ENCODE results near the gene CLSTN2. TPM values are rescaled to one million over a fixed set of nuclear protein-coding genes. Genes with fewer than 3 reads are reported as not detected.

Gene CLSTN2
- total and polyA plus RNA-seq, 5 donors from 2014 or later = not detected

DNA sequence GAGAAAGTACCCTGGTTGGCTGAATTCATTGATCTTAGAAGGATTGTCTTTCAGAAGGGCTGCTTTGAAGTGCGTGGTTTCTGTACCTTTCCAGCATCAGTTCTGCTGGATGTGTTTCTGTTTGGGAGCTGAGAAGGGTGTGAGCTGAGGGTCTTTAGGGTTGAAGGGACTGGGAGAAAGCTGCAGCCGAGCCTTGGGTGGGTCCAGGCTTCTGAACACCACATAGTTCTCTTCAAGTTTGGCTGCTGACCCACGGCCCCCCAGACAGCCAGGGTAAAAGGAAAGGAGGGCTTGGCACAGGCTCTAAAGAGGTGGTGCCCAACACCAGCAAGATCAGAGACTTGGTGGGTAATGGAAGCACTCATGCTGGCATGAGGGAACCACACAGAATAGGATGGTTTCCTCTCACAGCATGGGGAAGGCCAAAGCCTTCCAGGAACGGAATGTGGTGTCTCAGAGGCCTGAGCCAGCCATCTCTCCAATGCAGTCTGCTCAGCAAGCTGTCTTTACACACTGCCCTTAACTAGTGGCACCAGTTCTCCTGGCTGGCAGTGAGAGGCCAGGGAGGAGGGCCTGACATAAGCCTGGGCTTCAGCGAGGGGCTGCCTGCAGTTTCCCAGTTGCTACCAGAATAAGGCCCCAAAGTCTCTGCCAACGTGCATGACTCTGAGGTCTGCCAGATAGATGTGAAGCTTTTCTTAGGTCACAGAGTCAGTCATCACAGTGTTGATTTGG, 503.9 kb downstream of the CLSTN2 start:
- Histone ChIP-seq H3K36me3 (ENCODE audit: control insufficient read depth, insufficient read depth, low read length) (no peaks in the 10 kb centered on the region), H3K9me3 (ENCODE audit: control insufficient read depth in 2 of 2, low read length in 2 of 2) (no peaks in the 10 kb centered on the region), H3K27ac (ENCODE audit: insufficient read depth, low read length, poor library complexity, severe bottlenecking) (no peak overlapping the region), H3K27me3 (ENCODE audit: control insufficient read depth, insufficient read depth, low read length) (no peaks in the 10 kb centered on the region), H3K4me1 (ENCODE audit: control insufficient read depth, insufficient read depth, low read length, poor library complexity, severe bottlenecking) (no peaks in the 10 kb centered on the region), H3K4me3 (ENCODE audit: low read depth, low read length) (no peak overlapping the region)
- Mint-ChIP-seq H3K4me1 (no peaks in the 10 kb centered on the region), H3K9me3 (peaks cover 0 to 2% (median 0%) of the 10 kb centered on the region in 7 donors), H3K27me3 (no peaks in the 10 kb centered on the region), H3K4me3 (no peak overlapping the region), H3K36me3 (no peaks in the 10 kb centered on the region), H3K27ac (no peak overlapping the region)
- no peak for ATAC-seq (ENCODE audit: low read depth in 2 of 2)
- no peak for DNase-seq

DNA sequence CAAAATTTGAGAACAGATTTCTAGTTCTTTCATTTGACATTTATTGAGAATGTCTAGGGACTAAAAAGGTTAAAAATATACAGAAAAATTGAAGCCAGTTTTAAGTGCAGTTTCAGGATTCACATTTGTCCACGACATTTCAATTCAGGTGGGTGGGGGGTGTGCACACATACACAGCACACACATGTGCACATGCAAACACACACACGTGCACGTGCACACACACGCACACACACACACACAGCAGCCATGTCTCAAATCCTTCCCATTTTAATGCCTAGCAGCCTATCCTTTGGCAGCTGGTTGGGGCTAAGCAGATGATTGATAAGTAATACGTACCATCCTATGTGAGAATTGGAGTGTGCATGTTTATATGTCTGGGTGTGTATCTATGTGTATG, 504.5 kb downstream of the CLSTN2 start:
- no peaks in the 10 kb centered on the region for H3K27me3 Mint-ChIP-seq
- H3K36me3 Mint-ChIP-seq = no peaks in the 10 kb centered on the region
- H3K4me3 ChIP-seq (ENCODE audit: low read depth, low read length) = no peak overlapping the region
- H3K27me3 ChIP-seq (ENCODE audit: control insufficient read depth, insufficient read depth, low read length) = no peaks in the 10 kb centered on the region
- DNase-seq = no peak
- no peaks in the 10 kb centered on the region for H3K4me1 ChIP-seq (ENCODE audit: control insufficient read depth, insufficient read depth, low read length, poor library complexity, severe bottlenecking)
- H3K4me3 Mint-ChIP-seq = no peak overlapping the region
- no peaks in the 10 kb centered on the region for H3K36me3 ChIP-seq (ENCODE audit: control insufficient read depth, insufficient read depth, low read length)
- no peak overlapping the region for H3K27ac Mint-ChIP-seq
- H3K9me3 Mint-ChIP-seq = peaks cover 0 to 2% (median 0%) of the 10 kb centered on the region in 7 donors
- no peaks in the 10 kb centered on the region for H3K9me3 ChIP-seq (ENCODE audit: control insufficient read depth in 2 of 2, low read length in 2 of 2)
- H3K4me1 Mint-ChIP-seq = no peaks in the 10 kb centered on the region
- ATAC-seq (ENCODE audit: low read depth in 2 of 2) = no peak
- H3K27ac ChIP-seq (ENCODE audit: insufficient read depth, low read length, poor library complexity, severe bottlenecking) = no peak overlapping the region

DNA sequence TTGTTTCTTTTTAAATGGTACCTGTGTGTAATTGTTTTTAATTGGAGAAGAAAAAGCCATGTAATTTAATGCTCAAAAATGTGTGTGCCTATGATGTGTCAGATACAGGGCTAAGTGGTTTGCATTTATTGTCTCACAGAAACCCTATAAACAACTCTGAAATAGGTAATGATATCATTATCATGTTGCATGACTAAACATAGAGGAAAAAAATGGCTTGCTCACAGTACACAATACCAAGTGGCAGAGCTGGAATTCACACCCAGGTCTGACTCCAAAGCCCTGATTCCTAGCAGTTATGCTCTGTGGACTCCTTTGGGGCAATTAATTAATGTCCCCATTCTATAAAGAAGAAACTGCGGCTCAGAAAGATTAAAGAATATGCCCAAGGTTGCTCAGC, 505.5 kb downstream of the CLSTN2 start:
- no peaks in the 10 kb centered on the region for H3K36me3 ChIP-seq (ENCODE audit: control insufficient read depth, insufficient read depth, low read length)
- Mint-ChIP-seq H3K27ac (no peak overlapping the region), H3K36me3 (no peaks in the 10 kb centered on the region), H3K4me1 (no peaks in the 10 kb centered on the region), H3K4me3 (no peak overlapping the region), H3K27me3 (no peaks in the 10 kb centered on the region), H3K9me3 (peaks cover 0 to 2% (median 0%) of the 10 kb centered on the region in 7 donors)
- H3K4me1 ChIP-seq (ENCODE audit: control insufficient read depth, insufficient read depth, low read length, poor library complexity, severe bottlenecking) = no peaks in the 10 kb centered on the region
- no peak overlapping the region for H3K4me3 ChIP-seq (ENCODE audit: low read depth, low read length)
- no peak overlapping the region for H3K27ac ChIP-seq (ENCODE audit: insufficient read depth, low read length, poor library complexity, severe bottlenecking)
- no peaks in the 10 kb centered on the region for H3K9me3 ChIP-seq (ENCODE audit: control insufficient read depth in 2 of 2, low read length in 2 of 2)
- no peak for ATAC-seq (ENCODE audit: low read depth in 2 of 2)
- DNase-seq = no peak
- no peaks in the 10 kb centered on the region for H3K27me3 ChIP-seq (ENCODE audit: control insufficient read depth, insufficient read depth, low read length)

DNA sequence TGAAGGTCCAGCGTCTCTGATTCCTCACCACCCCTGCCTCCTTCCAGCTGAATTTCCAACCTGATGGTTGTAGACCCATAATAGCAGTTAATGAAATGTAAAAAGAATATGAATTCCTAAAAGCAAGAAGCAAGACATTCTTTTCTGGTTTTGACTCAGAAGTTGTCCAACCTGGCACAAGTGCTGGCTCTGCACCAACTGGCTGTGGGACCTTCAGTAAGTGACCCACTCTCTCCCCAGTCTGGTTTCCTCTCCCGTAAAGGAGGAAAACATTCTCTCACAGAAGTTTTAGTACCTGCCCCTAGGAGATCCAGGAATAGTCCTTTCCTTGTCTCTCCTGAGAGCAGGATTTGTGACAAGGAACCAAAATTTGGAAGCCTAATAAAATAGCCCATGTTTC, 506.0 kb downstream of the CLSTN2 start:
- Mint-ChIP-seq H3K36me3 (no peaks in the 10 kb centered on the region), H3K4me1 (no peaks in the 10 kb centered on the region), H3K9me3 (peaks cover 0 to 2% (median 0%) of the 10 kb centered on the region in 7 donors), H3K27ac (no peak overlapping the region), H3K27me3 (no peaks in the 10 kb centered on the region), H3K4me3 (no peak overlapping the region)
- no peaks in the 10 kb centered on the region for H3K36me3 ChIP-seq (ENCODE audit: control insufficient read depth, insufficient read depth, low read length)
- no peaks in the 10 kb centered on the region for H3K9me3 ChIP-seq (ENCODE audit: control insufficient read depth in 2 of 2, low read length in 2 of 2)
- DNase-seq (no peak), ATAC-seq (ENCODE audit: low read depth in 2 of 2) (no peak)
- H3K4me1 ChIP-seq (ENCODE audit: control insufficient read depth, insufficient read depth, low read length, poor library complexity, severe bottlenecking) = no peaks in the 10 kb centered on the region
- no peaks in the 10 kb centered on the region for H3K27me3 ChIP-seq (ENCODE audit: control insufficient read depth, insufficient read depth, low read length)
- H3K27ac ChIP-seq (ENCODE audit: insufficient read depth, low read length, poor library complexity, severe bottlenecking) = no peak overlapping the region
- H3K4me3 ChIP-seq (ENCODE audit: low read depth, low read length) = no peak overlapping the region

DNA sequence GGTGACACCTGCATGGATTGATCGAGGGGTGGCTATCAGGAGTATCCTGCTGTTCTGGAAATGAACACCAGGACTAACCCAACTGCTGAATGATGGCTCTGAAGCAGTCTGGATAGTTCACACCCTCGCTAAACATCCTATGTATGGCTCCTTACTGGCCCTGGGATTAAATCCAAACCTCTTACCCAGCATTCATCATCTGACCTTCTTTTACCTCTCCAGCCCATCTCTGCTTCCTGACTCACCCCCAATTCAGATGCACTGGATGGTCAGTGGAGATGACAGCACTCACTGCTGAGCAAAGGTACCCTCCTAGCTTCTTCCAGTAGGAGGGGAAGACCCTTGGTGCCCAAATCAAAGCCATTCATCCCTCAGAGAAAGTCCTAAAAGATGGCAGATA, 507.6 kb downstream of the CLSTN2 start:
- Mint-ChIP-seq H3K9me3 (peaks cover 0 to 2% (median 0%) of the 10 kb centered on the region in 7 donors), H3K4me3 (no peak overlapping the region), H3K4me1 (no peaks in the 10 kb centered on the region), H3K36me3 (no peaks in the 10 kb centered on the region), H3K27ac (no peak overlapping the region), H3K27me3 (no peaks in the 10 kb centered on the region)
- DNase-seq = no peak
- Histone ChIP-seq H3K4me3 (ENCODE audit: low read depth, low read length) (no peak overlapping the region), H3K36me3 (ENCODE audit: control insufficient read depth, insufficient read depth, low read length) (no peaks in the 10 kb centered on the region), H3K9me3 (ENCODE audit: control insufficient read depth in 2 of 2, low read length in 2 of 2) (no peaks in the 10 kb centered on the region), H3K4me1 (ENCODE audit: control insufficient read depth, insufficient read depth, low read length, poor library complexity, severe bottlenecking) (no peaks in the 10 kb centered on the region), H3K27ac (ENCODE audit: insufficient read depth, low read length, poor library complexity, severe bottlenecking) (no peak overlapping the region), H3K27me3 (ENCODE audit: control insufficient read depth, insufficient read depth, low read length) (no peaks in the 10 kb centered on the region)
- no peak for ATAC-seq (ENCODE audit: low read depth in 2 of 2)

- Mint-ChIP-seq H3K27me3 (no peaks in the 10 kb centered on the region), H3K9me3 (peaks cover 0 to 2% (median 0%) of the 10 kb centered on the region in 7 donors), H3K4me1 (no peaks in the 10 kb centered on the region), H3K27ac (no peak overlapping the region), H3K36me3 (no peaks in the 10 kb centered on the region), H3K4me3 (no peak overlapping the region)
- no peaks in the 10 kb centered on the region for H3K36me3 ChIP-seq (ENCODE audit: control insufficient read depth, insufficient read depth, low read length)
- no peak for DNase-seq
- H3K27me3 ChIP-seq (ENCODE audit: control insufficient read depth, insufficient read depth, low read length) = no peaks in the 10 kb centered on the region
- H3K4me3 ChIP-seq (ENCODE audit: low read depth, low read length) = no peak overlapping the region
- H3K4me1 ChIP-seq (ENCODE audit: control insufficient read depth, insufficient read depth, low read length, poor library complexity, severe bottlenecking) = no peaks in the 10 kb centered on the region
- H3K27ac ChIP-seq (ENCODE audit: insufficient read depth, low read length, poor library complexity, severe bottlenecking) = no peak overlapping the region
- ATAC-seq (ENCODE audit: low read depth in 2 of 2) = no peak
- no peaks in the 10 kb centered on the region for H3K9me3 ChIP-seq (ENCODE audit: control insufficient read depth in 2 of 2, low read length in 2 of 2)
Measured at GRCh38 chr3:140443073-140443472, 508.1 kb downstream of the CLSTN2 start.

DNA sequence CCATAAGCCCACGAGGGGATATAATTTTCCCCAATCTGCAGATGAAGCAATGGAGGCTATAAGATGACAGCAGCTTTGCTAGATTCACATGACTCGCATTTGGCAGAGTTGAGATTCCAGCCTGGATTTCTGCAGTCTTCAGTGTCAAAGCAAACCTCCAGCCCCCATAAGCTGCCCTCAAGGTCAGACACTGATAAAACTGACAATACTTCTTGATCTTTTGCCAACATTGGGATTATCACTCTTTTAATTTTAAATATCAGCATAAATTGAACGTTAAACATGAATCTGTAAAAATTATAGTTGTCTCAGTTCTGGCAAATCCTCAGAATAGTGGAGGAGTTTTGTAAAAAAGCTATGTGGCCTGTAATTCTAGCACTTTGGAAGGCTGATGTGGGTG, 508.8 kb downstream of the CLSTN2 start:
- Mint-ChIP-seq H3K4me1 (no peaks in the 10 kb centered on the region), H3K9me3 (peaks cover 0 to 2% (median 0%) of the 10 kb centered on the region in 7 donors), H3K27me3 (no peaks in the 10 kb centered on the region), H3K4me3 (no peak overlapping the region), H3K36me3 (no peaks in the 10 kb centered on the region), H3K27ac (no peak overlapping the region)
- Histone ChIP-seq H3K27me3 (ENCODE audit: control insufficient read depth, insufficient read depth, low read length) (no peaks in the 10 kb centered on the region), H3K9me3 (ENCODE audit: control insufficient read depth in 2 of 2, low read length in 2 of 2) (no peaks in the 10 kb centered on the region), H3K4me1 (ENCODE audit: control insufficient read depth, insufficient read depth, low read length, poor library complexity, severe bottlenecking) (no peaks in the 10 kb centered on the region), H3K4me3 (ENCODE audit: low read depth, low read length) (no peak overlapping the region), H3K36me3 (ENCODE audit: control insufficient read depth, insufficient read depth, low read length) (no peaks in the 10 kb centered on the region), H3K27ac (ENCODE audit: insufficient read depth, low read length, poor library complexity, severe bottlenecking) (no peak overlapping the region)
- DNase-seq = no peak
- no peak for ATAC-seq (ENCODE audit: low read depth in 2 of 2)

DNA sequence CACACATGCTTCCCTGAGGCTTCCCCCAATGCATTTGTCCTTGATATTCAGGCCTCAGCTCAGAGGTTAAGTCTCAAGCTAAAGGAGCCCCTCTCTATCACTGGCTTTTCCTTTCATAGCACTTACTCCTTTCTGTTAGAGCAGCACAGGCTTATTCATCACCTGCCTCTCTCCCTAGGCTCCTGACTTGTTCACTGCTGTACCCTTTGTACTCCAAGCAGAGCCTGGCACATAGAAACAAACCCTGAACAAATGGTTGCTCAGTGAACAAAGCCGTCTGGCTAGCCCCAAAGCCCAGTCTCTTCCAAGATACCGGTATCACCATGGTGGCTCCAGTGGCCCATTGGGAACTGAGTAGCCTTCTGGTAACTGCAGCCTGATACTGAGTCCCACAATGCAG, 511.7 kb downstream of the CLSTN2 start:
- Histone ChIP-seq H3K4me1 (ENCODE audit: control insufficient read depth, insufficient read depth, low read length, poor library complexity, severe bottlenecking) (no peaks in the 10 kb centered on the region), H3K27ac (ENCODE audit: insufficient read depth, low read length, poor library complexity, severe bottlenecking) (no peak overlapping the region), H3K4me3 (ENCODE audit: low read depth, low read length) (no peak overlapping the region), H3K36me3 (ENCODE audit: control insufficient read depth, insufficient read depth, low read length) (no peaks in the 10 kb centered on the region), H3K27me3 (ENCODE audit: control insufficient read depth, insufficient read depth, low read length) (peaks cover 2% of the 10 kb centered on the region), H3K9me3 (ENCODE audit: control insufficient read depth in 2 of 2, low read length in 2 of 2) (no peaks in the 10 kb centered on the region)
- Mint-ChIP-seq H3K4me3 (no peak overlapping the region), H3K4me1 (no peaks in the 10 kb centered on the region), H3K27ac (no peak overlapping the region), H3K27me3 (no peaks in the 10 kb centered on the region), H3K9me3 (peaks cover 0 to 2% (median 0%) of the 10 kb centered on the region in 7 donors), H3K36me3 (no peaks in the 10 kb centered on the region)
- ATAC-seq (ENCODE audit: low read depth in 2 of 2) (no peak), DNase-seq (no peak)

All from CD4-positive, CD25-positive, alpha-beta regulatory T cell (primary cell).